Measurements from ENCODE around the gene CELF2.

The CELF2 gene

DNA sequence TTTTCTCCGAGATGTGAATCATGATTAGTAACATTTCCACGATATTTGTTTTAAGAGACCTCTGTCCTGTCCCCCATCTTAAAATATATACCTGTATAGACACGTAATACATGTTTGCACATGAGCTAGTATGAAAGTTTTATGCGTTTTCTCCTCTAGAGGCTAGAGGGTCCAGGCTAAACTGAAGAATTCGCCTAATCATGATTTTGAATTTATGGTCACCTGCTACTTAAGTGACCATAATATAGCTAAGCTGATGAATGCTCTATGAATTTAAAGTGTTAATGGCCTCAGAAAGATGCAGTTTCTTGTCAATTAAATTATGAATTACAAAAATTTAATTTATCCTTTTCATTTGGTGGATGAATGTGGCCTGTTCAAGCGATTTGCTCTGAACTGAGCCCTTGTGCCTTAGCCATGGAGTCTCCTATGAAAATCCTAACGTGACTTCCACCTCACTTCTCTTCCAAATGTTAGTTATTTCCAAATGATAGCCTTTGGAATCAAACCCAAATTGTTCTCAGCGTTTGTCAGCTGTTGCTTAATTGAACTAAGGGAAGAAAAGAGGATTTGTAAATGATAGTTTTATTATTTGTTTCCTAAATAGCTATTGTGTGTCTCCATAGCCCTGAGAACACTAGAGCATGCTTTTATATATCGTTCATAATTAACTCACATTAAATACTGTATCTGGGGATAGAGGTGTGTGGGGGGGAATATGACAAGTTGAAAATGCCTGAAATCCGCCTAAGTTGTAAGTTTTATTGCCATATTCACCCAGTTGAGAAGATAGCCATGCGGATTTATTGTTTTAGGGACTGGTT, 2.3 kb downstream of the CELF2 start:
- no peak overlapping the region for H3K27ac ChIP-seq
- no peak for DNase-seq (ENCODE audit: low read depth, low spot score)

- H3K27ac ChIP-seq, result no peak overlapping the region
- no peak for DNase-seq (ENCODE audit: low read depth, low spot score)
Measured at GRCh38 chr10:11020548-11020942, 2.9 kb downstream of the CELF2 start.

- DNase-seq (ENCODE audit: low read depth, low spot score), result no peak
- no peak overlapping the region for H3K27ac ChIP-seq
Measured at GRCh38 chr10:11022213-11022612, 4.5 kb downstream of the CELF2 start.

- H3K27ac ChIP-seq, result no peak overlapping the region
- no peak for DNase-seq (ENCODE audit: low read depth, low spot score)
Measured at GRCh38 chr10:11023009-11023953, 5.6 kb downstream of the CELF2 start.

- peak; percentile 18 for DNase-seq (ENCODE audit: low read depth, low spot score)
- H3K27ac ChIP-seq, result no peak overlapping the region
Measured at GRCh38 chr10:11024596-11024995, 6.9 kb downstream of the CELF2 start.

DNA sequence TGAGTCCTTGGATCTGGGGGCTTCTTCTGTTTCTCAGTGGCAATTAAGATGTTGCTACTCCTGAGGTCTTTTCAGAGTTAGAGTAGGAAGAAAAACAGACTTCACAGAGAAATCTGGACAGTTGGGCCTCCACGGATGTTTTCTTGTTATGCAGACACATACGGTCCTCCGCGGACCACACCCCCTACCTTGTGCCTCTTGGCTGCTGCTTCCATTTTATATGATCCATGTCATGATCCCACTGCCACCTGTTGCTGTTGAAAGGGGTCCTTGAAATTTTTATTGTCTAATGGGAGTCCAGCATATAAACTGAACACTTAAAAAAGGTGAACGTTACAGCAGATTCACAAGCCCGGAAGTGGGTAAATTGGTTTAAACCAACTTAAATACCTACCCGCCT, 8.3 kb downstream of the CELF2 start:
- no peak overlapping the region for H3K27ac ChIP-seq
- no peak for DNase-seq (ENCODE audit: low read depth, low spot score)

- H3K27ac ChIP-seq, result no peak overlapping the region
- no peak for DNase-seq (ENCODE audit: low read depth, low spot score)
Measured at GRCh38 chr10:11026773-11027172, 9.1 kb downstream of the CELF2 start.

- H3K27ac ChIP-seq, result peak overlapping the region; percentile 7
- DNase-seq (ENCODE audit: low read depth, low spot score), result no peak
Measured at GRCh38 chr10:11034762-11035161, 17.1 kb downstream of the CELF2 start.

GRCh38 chr10:11035301-11035991, 17.8 kb downstream of the CELF2 start:
- peak overlapping the region; percentile 7 for H3K27ac ChIP-seq
- DNase-seq (ENCODE audit: low read depth, low spot score), result peak; percentile 43

GRCh38 chr10:11036424-11037011, 18.8 kb downstream of the CELF2 start:
- DNase-seq (ENCODE audit: low read depth, low spot score), result no peak

GRCh38 chr10:11037991-11038390, 20.3 kb downstream of the CELF2 start:
- no peak for DNase-seq (ENCODE audit: low read depth, low spot score)
- no peak overlapping the region for H3K27ac ChIP-seq

More at GRCh38 chr10:11036424-11037011, 18.8 kb downstream of the CELF2 start:
- H3K27ac ChIP-seq, result no peak overlapping the region

- DNase-seq (ENCODE audit: low read depth, low spot score), result no peak
- H3K27ac ChIP-seq, result no peak overlapping the region
Measured at GRCh38 chr10:11042357-11042756, 24.7 kb downstream of the CELF2 start.

GRCh38 chr10:11043039-11043438, 25.4 kb downstream of the CELF2 start:
- H3K27ac ChIP-seq, result no peak overlapping the region
- no peak for DNase-seq (ENCODE audit: low read depth, low spot score)

DNA sequence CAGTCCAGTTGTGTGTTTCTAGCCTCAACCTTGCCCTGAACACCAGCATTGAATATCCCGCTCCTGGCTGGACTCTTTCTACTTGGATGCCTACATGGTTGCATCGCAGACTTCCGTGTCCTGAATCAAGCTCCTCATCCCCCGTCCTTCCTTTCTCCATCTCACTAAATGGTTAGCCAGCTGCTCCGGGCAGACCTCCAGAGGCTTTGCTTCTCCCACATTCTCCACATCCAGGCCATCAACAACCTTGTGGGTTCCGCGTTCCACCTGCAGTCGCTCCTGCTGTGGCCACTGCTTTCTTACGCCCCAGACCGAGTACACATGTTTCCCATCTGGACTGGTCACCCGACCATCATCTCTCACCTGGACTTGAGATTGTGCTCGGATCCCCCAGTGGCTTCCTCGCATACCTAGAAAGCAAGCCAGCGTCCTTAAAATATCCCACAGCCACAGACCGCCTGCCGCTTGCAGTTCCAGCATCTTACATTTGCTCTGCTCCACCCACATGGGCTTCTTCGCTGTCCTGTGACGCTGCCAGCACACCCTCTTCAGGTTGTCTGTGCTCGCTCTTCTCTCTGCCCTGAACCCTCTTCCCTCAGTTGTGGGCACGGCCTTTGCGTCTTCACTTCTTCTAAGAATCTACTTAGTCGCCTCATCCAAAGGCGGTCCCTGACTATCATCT, 25.9 kb downstream of the CELF2 start:
- DNase-seq (ENCODE audit: low read depth, low spot score), result no peak
- no peak overlapping the region for H3K27ac ChIP-seq

DNA sequence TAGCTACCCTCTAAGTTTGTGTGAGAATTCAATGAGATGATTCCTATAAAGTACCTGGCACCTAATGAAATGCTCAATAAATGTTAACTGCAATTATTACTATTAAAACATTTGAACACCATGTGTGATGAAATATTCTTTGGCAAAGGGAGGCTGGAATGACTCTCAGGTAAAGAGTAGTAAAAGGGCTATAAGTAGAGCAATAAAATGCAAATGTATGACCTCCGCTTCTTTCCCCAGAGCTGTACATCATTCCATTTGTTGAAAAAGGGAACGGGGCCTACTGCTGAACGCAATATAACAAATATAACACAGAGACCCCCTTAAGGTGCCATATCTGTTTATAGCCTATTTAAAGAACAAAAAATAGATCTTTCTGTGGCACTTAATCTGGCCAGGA, 27.8 kb downstream of the CELF2 start:
- no peak for DNase-seq (ENCODE audit: low read depth, low spot score)
- no peak overlapping the region for H3K27ac ChIP-seq

DNA sequence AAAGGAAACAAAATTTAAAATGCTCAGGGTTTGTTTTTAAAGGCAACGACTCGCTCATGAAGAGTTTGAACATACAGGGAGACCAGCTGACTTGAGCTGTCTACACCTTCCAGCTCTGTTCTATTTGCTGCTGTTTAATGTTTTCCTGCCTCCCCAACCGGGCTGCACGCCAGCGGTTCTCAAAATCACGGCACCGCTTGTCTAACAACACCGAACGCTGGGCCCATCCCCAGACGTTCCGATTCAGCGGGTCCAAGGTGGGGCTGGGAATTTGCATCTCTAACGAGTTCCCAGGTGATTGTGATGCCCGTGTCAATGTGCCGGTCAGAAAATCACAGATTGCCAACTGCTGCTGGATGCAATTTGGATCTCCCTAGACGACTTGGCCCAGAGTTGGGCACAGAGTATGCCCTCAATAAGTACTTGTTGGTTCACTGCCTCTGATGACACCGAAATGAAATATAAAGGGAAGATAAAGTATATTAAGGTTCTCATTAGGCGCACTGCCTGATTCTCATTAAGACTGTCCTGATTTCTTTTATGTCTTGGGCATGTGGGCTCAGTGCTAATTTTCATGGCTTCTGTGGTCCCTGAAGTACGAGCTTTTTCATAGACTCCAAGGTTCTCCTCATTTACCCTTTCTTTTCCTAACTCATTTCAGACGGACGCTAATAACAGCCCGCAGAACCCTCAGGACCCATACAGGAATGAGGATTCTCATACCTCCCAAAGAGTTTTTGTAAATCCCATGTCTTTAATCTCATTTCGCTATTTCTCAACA, 28.5 kb downstream of the CELF2 start:
- H3K27ac ChIP-seq, result no peak overlapping the region

DNA sequence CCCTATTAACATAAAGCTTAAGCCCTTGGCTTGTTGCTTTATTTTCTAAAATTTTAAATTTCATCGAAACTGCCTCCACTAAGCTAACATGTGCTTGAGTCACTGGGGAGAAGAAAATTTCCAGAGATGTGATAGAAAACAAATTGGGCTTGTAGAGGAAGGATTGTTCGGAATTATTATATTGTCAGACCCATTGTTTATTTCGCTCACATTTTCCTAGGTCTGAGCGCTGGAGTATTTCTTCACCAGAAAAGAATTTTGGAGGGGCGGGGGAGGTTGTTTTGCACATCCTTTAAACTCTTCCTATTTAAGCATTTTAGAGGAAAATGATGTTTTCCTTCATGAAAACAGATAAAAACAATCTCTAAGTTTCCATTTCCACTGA, 29.1 kb downstream of the CELF2 start:
- DNase-seq (ENCODE audit: low read depth, low spot score), result no peak

More for the DNA sequence above, 28.5 kb downstream of the CELF2 start:
- DNase-seq (ENCODE audit: low read depth, low spot score), result no peak

DNA sequence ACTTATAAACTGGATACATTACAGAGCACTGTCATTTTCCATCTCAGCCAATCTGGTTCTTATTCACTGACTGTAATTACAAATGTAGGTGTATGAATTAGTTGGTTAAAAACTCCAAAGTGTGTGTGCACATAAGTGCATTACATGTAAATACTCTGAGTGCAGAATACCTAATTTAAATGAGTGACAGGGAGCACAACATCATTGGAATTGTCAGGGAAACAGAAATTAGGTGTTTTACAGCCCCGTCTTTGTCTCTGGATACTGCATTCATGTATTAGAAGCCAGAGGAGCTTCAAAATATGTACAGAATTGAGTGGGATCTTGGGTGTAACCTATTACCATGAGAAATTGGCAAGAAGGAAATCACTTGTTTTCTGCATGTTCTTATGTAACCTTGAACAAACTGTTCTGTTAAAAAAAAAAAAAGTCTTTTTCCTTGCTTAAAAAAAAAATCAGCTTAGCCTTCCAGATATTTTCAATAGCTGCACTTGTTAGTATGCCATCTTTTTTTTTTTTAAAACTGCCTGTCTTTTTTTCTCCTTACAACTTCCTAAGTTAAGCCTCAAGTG, 31.1 kb downstream of the CELF2 start:
- DNase-seq (ENCODE audit: low read depth, low spot score), result no peak

More for the DNA sequence above, 29.1 kb downstream of the CELF2 start:
- H3K27ac ChIP-seq, result no peak overlapping the region

GRCh38 chr10:11049806-11050205, 32.1 kb downstream of the CELF2 start:
- H3K27ac ChIP-seq, result no peak overlapping the region
- no peak for DNase-seq (ENCODE audit: low read depth, low spot score)

More for the DNA sequence above, 31.1 kb downstream of the CELF2 start:
- H3K27ac ChIP-seq, result no peak overlapping the region
